Activated CD4-positive, alpha-beta T cell treated with anti-CD3 and anti-CD28 coated beads for 1 hour (primary cell): Measurements from ENCODE around the gene DTD1.

Source experiments
- DNase-seq: peaks from one replicate; pipeline ENCODE4 v3.0.0-alpha.2; 2020

The DTD1 gene

GRCh38 chr20:18802012-18802634 lies 214.3 kb downstream of the DTD1 start:
- DNase-seq, result no peak

GRCh38 chr20:18805881-18806280 lies 218.0 kb downstream of the DTD1 start:
- no peak for DNase-seq

GRCh38 chr20:18808712-18809111 lies 220.9 kb downstream of the DTD1 start:
- no peak for DNase-seq

- no peak for DNase-seq
Measured at GRCh38 chr20:18811186-18811585, 223.3 kb downstream of the DTD1 start.

GRCh38 chr20:18811904-18812303 lies 224.1 kb downstream of the DTD1 start:
- DNase-seq, result no peak

GRCh38 chr20:18813483-18813882 lies 225.6 kb downstream of the DTD1 start, which contains the start of gene SCP2D1:
Gene SCP2D1 (plus strand): TSS chr20:18813783. CDS start chr20:18813816, 33 bp downstream.
- no peak for DNase-seq

GRCh38 chr20:18815194-18815942 lies 227.5 kb downstream of the DTD1 start:
- no peak for DNase-seq
